Esophagus squamous epithelium (tissue), 5 donors: Measurements from ENCODE around the gene RASEF. TPM values are rescaled to one million over a fixed set of nuclear protein-coding genes. Genes with fewer than 3 reads are reported as not detected.
"Not testable (repeated sequence)": the region's sequence is repeated elsewhere in the genome, so short reads cannot be mapped to it uniquely, and the experiment has no call there.

ENCODE experiments used
- DNase-seq: peaks from one replicate; lab custom pipeline; 2025; lab: John Stamatoyannopoulos, UW
- H3K27ac ChIP-seq, 4 donors: fragments of 200-600 bp; sonication (generic); one replicate each; pipeline ENCODE4 v1.5.1; 2016 to 2019; ENCODE audit warnings: mild to moderate bottlenecking in 1 of 4
- H3K27me3 ChIP-seq, 4 donors: fragments of 200-600 bp; sonication (generic); 1 replicate in 3 of 4; 2 replicates in 1 of 4; pipeline versions ENCODE4 v1.5.1 to v1.6.0; 2017 to 2021; ENCODE audit warnings: antibody characterized with exemption in 1 of 4
- H3K36me3 ChIP-seq, 3 donors: fragments of 200-600 bp; sonication (generic); one replicate each; pipeline ENCODE4 v1.5.1; 2016 to 2019
- H3K4me1 ChIP-seq, 3 donors: fragments of 200-600 bp; sonication (generic); one replicate each; pipeline ENCODE4 v1.5.1; 2017 to 2019
- H3K4me3 ChIP-seq, 4 donors: fragments of 200-600 bp; sonication (generic); 1 replicate in 3 of 4; 2 replicates in 1 of 4; pipeline ENCODE4 v1.5.1; 2016 to 2019; ENCODE audit warnings: mild to moderate bottlenecking in 2 of 4, moderate library complexity in 1 of 4
- H3K9me3 ChIP-seq, 3 donors: fragments of 200-600 bp; sonication (generic); one replicate each; pipeline ENCODE4 v1.5.1; 2016 to 2019
- POLR2A ChIP-seq, 4 donors: fragments of 450-650 bp; IDR thresholded peaks; one replicate each; pipeline ENCODE4 v1.6.1; 2017; ENCODE audit warnings: antibody characterized with exemption in 4 of 4, mild to moderate bottlenecking in 4 of 4, moderate library complexity in 3 of 4
- WGBS, 2 donors: methylation state at CpG; one replicate each; pipeline ENCODE4 v1.1.5; 2018; 5-methylcytosine and 5-hydroxymethylcytosine counted together
- intact Hi-C: fragments of 100-400 bp; cut with DNase I; formaldehyde crosslinking; loops from one replicate; pipeline ENCODE4 v1.15.0; 2022
- total RNA-seq, 4 donors: library from RNA; depleted of rRNA; stranded (reverse); fragments of >200 nt; gene quantifications; one replicate each; pipeline ENCODE4 v1.1.0, GENCODE V29; 2016
- TF ChIP-seq, protein P1 (sequence below), 6 experiments: fragments of 450-650 bp in 4 of 6; fragments of 200-600 bp in 2 of 6; sonication (generic) in 2 of 6; IDR thresholded peaks; one replicate each; pipeline ENCODE4 v1.5.1; 2016 to 2019; ENCODE audit warnings: antibody characterized with exemption in 6 of 6, mild to moderate bottlenecking in 4 of 6, moderate library complexity in 4 of 6
- donor health status: DM: yes; HTN: yes; CAD: no.

Gene RASEF
- total RNA-seq, 4 donors from 2014 or later = 9.1 to 17.4 (median 13.5) TPM

DNA sequence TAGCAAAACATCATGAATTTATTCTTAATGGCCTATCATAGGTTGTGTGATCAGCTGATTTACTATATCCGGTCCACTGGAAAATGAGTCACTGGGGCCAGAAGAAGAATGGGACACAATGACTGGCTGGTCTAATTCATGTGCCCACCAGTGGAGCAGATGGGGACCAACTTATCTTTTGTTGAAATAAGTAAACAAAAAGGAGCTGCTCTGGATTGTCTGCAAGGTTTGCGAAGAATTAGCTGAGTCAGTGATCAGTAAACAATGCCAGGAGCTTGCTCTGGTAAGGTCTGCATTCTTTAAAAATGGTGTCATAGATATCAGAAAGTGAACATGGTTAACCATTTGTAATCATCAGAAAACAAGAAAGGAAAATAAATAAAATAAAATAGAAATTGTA, 128.0 kb downstream of the RASEF start:
- no peak overlapping the region for H3K27ac ChIP-seq
- TF ChIP-seq POLR2A (IDR thresholded peaks at IDR 0.05) = no peak
- TF ChIP-seq, protein P1, sequence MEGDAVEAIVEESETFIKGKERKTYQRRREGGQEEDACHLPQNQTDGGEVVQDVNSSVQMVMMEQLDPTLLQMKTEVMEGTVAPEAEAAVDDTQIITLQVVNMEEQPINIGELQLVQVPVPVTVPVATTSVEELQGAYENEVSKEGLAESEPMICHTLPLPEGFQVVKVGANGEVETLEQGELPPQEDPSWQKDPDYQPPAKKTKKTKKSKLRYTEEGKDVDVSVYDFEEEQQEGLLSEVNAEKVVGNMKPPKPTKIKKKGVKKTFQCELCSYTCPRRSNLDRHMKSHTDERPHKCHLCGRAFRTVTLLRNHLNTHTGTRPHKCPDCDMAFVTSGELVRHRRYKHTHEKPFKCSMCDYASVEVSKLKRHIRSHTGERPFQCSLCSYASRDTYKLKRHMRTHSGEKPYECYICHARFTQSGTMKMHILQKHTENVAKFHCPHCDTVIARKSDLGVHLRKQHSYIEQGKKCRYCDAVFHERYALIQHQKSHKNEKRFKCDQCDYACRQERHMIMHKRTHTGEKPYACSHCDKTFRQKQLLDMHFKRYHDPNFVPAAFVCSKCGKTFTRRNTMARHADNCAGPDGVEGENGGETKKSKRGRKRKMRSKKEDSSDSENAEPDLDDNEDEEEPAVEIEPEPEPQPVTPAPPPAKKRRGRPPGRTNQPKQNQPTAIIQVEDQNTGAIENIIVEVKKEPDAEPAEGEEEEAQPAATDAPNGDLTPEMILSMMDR (IDR thresholded peaks at IDR 0.05) = no peak
- no peak overlapping the region for H3K4me3 ChIP-seq
- WGBS, 2 donors = 31 to 42% methylated on average over 2 of the region's 2 CpGs
- H3K36me3 ChIP-seq = no peaks in the 10 kb centered on the region
- no peak for DNase-seq
- H3K4me1 ChIP-seq = no peaks in the 10 kb centered on the region
- no peaks in the 10 kb centered on the region for H3K27me3 ChIP-seq
- intact Hi-C loops = no loop called here
- no peaks in the 10 kb centered on the region for H3K9me3 ChIP-seq

DNA sequence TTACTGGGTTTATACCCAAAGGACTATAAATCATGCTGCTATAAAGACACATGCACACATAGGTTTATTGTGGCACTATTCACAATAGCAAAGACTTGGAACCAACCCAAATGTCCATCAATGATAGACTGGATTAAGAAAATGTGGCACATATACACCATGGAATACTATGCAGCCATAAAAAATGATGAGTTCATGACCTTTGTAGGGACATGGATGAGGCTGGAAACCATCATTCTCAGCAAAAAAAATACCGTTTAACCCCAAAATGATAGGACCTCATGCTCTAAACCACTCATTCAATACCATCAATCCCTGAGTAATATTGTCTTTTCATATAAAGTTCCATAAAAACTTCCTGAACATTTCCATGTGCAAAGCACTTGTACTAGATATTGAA, 128.9 kb downstream of the RASEF start:
- DNase-seq, H3K36me3 ChIP-seq, H3K4me1 ChIP-seq, H3K4me3 ChIP-seq, H3K27ac ChIP-seq, H3K9me3 ChIP-seq, intact Hi-C loops, H3K27me3 ChIP-seq: not testable (repeated sequence)
- WGBS, 2 donors = 50 to 71% methylated on average over 1 of the region's 1 CpG

DNA sequence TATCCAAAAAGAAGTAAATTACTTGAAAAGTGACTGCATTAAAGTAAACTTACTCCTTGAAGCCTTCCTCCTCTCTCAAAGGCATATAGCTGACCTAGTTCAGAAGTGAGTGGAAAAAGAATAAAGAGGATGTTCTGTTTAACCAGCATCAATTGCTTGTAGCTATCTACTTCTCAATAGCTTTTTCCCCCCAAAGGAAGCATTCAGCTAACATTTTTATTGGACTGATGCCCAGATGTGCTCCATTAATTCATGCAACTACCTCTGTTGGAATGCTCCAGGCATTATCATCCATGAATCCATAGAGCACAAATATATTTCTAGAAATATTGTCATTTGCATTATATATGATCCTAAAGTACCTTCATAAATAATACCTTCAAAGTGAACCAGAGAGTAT, 132.8 kb downstream of the RASEF start:
- Histone ChIP-seq H3K4me3 (no peak overlapping the region), H3K9me3 (no peaks in the 10 kb centered on the region), H3K4me1 (no peaks in the 10 kb centered on the region), H3K27me3 (no peaks in the 10 kb centered on the region), H3K27ac (no peak overlapping the region), H3K36me3 (no peaks in the 10 kb centered on the region)
- intact Hi-C loops = no loop called here
- DNase-seq = no peak
- TF ChIP-seq, protein P1 (IDR thresholded peaks at IDR 0.05) = no peak
- no peak for TF ChIP-seq POLR2A (IDR thresholded peaks at IDR 0.05)
